HG03196 (cell line): Measurements from ENCODE around the gene GCNT2.
A peak's percentile ranks its signal among the peaks of the same experiment; 100 is the strongest.
"Not testable (repeated sequence)": the region's sequence is repeated elsewhere in the genome, so short reads cannot be mapped to it uniquely, and the experiment has no call there.

ENCODE experiments used
- ATAC-seq: cut with Tn5 transposase; IDR thresholded peaks from one replicate; pipeline ENCODE4 v1.9.1; 2021; ENCODE audit not compliant: unreplicated experiment

Gene GCNT2

DNA sequence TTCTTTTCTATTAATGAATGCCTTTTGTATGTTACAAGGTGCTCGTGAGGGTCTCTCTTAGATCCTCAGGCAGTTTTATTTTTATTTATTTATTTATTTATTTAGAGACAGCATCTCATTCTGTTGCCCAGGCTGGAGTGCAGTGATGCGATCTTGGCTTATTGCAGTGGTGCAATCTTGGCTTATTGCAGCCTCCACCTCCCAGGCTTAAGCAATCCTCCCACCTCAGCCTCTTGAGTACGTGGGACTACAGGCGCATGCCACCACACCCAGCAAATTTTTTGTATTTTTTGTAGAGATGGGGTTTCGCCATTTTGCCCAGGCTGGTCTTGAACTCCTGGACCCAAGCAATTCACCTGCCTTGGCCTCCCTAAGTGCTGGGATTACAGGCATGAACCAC, 79.5 kb downstream of the GCNT2 start:
- not testable (repeated sequence) for ATAC-seq

DNA sequence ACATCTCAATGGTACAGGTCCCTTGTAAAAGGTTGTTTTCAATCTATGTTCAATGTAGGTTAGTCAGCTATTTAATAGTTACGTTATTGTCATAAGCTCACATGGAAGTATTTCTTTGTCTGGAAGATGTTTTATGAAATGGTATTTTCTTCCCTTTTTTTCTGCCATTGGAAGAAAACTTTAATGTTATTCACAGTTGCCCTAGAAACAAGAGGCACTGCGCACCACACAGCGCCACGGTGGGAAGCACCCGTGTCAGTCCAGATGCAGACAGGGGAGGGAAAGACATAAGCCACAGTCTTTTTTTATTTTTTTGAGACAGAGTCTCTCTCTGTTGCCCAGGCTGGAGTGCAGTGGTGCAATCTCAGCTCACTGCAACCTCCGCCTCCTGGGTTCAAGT, 82.1 kb downstream of the GCNT2 start:
- ATAC-seq: no peak

DNA sequence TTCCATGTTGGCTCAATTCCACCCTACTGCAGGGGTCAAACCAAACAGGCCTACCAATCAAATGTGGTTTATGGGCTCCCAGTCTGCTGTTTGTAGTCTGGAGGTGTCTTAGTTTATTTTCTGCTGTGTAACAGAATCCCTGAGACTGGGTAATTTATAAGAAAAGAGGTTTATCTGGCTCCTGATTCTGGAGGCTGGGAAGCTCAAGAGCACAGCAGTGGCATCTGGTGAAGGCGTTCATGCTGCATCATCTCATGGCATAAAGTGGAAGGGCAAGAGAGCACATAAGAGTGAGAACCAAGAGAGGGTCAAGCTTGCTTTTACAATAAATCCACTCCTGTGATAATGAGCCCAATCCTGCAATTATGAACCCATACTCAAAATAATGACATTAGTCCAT, 87.9 kb downstream of the GCNT2 start:
- ATAC-seq: no peak

DNA sequence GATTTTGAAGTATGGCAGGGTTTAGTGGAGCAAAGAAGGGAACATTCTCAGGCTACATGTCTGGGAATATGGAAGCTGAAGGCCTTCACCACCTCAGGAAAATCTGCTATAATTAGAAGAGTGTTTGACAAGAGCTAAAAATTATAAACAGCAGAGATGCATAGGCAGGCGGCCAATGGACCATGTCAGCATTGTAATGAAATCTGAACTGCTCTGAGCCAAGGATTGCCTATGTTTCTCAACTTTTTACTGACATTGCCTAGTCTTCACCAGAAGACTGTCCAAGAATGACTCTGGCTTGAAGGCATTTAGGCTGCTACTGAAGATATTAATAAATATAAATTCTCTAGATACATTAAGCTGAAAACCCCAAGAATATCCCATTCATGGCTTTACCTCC, 89.1 kb downstream of the GCNT2 start:
- ATAC-seq: no peak

DNA sequence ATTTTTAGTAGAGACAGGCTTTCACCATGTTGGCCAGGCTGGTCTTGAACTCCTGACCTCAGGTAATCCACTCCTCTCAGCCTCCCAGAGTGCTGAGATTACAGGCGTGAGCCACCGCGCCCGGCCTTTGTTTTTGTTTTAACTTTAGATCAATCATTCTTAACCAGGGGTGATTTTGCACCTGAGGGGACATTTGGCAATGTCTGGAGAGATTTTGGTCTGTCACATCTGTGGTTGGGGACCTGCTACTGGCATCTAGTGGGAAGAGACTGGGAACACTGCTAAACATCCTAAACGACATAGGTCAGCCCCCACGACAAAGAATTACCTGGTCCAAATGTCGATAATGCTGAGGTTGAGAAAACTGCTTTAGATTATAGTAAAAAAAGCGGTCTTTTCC, 91.0 kb downstream of the GCNT2 start:
- no peak for ATAC-seq

DNA sequence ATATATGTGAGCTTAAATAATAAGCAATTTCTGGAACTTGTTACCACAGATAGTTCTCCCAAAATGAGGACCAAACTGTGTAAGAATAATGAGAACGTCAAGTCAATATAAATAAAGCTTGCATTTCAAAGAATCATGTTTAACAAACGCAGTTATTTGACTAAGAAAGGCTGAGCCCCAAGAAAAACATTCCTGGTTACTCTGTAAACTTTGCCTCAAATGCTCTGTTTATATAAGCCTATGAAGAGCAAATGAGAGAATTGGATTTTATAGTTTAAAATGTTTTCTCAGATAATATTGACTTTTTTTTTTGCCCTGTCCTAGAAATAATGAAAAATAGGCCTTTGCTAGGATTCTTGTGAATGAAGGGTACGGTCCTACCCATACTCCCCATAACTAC, 91.9 kb downstream of the GCNT2 start:
- ATAC-seq: no peak

DNA sequence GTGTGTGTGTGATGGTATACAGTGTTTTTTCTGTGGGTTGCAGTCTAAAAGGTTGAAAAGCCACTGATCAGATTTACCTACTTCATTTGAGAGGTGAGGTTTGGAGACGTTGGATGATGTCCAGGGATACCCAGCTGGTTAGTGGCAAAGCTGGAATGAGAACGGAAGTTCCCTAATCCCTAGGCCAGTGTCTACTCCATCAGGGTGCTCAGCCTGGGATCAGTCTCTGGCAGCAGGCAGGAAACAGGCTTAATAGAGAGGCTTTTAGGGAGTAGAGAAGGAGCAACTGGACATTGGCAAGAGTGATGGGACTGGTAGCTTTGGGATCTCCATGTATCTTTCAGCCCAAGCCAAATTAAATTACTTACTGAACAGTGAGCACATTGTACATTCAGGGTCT, 92.6 kb downstream of the GCNT2 start:
- ATAC-seq: no peak

DNA sequence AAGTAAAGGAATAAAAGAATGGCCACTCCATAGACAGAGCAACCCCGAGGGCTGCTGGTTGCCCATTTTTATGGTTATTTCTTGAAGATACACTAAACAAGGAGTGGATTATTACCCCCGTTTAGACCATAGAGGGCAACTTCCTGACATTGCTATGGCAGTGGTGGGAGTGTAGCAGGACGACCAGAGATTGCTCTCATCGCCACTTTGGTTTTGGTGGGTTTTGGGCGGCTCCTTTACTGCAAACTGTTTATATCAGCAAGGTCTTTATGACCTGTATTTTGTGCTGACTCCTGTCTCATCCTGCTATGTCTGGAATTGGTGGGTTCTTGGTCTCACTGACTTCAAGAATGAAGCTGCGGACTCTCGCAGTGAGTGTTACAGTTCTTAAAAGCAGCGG, 94.5 kb downstream of the GCNT2 start:
- no peak for ATAC-seq

DNA sequence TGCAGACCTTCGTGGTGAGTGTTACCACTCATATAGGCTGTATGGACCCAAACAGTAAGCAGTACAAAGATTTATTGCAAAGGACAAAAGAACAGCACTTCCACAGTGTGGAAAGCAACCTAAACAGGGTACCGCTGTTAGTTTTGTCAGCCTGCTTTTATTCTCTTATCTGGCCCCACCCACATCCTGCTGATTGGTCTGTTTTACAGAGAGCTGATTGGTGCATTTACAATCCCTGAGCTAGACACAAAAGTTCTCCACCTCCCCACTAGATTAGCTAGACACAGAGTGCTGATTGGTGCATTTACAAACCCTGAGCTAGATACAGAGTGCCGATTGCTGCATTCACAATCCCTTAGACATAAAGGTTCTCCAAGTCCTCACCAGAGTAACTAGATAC, 95.1 kb downstream of the GCNT2 start:
- not testable (repeated sequence) for ATAC-seq

DNA sequence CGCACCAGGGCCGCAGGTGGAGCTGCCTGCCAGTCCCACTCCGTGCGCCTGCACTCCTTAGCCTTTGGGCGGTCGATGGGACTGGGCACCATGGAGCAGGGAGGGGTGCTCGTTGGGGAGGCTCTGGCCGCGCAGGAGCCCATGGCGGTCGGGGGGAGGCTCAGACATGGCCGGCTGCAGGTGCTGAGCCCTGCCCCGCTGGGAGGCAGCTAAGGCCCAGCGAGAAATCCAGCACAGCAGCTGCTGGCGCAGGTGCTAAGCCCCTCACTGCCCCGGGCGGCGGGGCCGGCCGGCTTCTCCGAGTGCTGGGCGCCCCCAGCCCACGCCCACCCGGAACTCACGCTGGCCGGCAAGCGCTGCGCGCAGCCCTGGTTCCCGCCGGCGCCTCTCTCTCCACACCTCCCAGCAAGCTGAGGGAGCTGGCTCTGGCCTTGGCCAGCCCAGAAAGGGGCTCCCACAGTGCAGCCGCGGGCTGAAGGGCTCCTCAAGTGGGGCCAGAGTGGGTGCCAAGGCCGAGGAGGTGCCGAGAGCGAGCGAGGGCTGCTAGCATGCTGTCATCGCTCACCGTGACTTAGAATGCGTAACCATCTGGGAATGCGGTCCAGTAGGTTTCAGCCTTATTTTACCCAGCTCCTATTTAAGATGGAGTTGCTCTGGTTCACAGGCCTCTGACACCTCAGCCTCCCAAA, 96.0 kb downstream of the GCNT2 start:
- no peak for ATAC-seq

DNA sequence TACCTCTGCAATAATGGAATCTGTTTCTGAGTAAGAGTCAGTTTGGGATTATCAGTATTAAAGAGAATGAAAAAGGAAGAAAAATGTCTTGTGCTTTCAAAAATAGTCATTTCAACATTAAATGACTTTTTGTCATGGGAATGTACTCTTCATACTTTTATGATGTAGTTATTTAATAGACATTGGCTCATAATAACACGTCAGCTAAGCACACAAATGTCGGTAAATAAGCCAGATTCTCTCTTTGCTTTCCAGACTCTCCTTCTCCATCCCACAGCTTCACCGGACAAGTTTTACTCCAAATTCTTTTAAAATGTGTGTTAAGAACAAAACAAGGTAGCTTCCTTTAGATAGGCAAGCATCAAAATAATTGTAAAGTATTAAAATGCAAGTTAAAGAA, 97.3 kb downstream of the GCNT2 start:
- no peak for ATAC-seq

DNA sequence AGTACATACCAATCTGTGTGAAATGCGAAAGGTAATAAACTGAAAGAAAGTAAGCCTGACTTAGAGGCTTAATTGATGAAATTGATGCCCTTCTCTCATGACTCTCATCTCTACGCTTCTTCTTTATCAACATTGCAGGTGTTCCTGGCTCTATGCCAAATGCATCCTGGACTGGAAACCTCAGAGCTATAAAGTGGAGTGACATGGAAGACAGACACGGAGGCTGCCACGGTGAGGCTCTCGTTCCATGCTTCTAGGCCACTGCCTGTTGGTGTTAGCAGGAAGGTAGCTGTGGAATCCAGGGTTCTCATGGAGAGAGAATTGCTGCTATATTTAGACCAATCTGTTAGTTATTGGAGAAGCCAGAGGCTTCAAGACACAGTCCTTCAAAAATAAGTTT, 100.1 kb downstream of the GCNT2 start:
- no peak for ATAC-seq

DNA sequence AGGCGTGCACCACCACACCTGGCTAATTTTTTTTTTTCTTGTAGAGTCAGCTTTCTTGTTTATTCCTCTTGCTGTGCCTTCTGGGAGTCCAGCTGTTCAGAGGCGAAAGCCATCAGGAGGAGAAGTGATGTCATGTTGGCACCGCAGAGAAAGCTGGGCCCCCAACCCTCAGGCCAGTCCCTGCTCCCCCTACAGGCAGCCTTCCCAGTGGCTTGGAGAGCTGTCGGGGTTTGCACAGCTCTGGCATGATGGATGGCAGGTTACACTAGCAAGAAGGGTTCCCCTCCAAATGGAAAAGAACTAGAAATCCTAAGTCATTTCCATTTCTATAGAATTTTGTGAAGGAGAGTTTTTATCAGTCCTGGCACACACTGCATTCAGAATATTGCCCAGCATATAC, 100.7 kb downstream of the GCNT2 start:
- ATAC-seq: no peak

DNA sequence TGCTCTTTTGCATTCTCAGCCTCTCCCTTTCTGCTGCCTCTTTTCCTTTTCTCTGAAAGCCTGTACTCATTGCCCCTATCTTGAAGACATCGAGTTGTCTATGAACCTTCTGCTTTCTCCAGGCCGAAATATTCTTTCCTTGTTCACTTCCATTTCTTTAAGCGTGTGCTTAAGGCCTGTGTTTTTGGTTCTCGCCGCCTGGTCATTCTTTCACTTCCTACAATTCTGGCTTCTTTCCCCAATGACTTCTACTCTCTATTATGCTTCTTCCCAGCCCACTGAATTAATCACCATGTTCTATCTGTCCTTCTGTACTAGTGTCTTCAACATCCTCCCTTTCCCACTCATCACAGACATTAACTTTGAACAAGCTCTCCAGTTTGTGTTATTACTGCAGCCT, 103.7 kb downstream of the GCNT2 start:
- ATAC-seq: no peak

DNA sequence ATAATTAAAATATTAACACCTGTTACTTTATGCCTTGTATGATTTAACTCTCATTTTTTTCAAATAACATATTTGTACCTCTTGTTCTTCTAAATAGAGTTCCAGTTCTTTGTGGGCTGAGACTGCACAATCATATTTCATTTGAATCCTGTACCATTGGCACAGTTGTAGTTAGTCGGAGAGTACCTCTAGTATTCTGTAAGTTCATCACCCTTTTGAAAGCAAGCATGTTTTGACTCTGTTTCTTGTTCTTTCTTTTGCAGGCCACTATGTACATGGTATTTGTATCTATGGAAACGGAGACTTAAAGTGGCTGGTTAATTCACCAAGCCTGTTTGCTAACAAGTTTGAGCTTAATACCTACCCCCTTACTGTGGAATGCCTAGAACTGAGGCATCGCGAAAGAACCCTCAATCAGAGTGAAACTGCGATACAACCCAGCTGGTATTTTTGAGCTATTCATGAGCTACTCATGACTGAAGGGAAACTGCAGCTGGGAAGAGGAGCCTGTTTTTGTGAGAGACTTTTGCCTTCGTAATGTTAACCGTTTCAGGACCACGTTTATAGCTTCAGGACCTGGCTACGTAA, 105.1 kb downstream of the GCNT2 start:
- ATAC-seq: no peak

DNA sequence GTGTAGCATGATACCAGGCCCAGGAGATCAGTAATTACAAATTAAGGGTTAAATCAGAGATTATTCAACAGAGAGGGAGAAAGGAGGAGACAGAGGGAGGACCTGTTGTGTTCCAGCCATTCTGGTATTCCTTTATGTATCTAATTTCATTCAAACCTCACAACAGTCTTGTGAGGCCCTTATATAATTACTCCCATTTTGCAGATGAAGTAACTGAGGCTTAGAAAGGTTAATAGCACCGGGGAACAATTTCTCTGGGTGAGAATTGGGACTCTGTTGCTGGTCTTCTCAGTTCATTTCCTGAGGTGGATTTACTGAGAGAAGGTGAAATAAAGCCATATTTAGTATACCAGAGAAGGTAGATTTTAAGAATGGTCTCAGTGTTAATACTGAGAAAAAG, 106.6 kb downstream of the GCNT2 start:
- no peak for ATAC-seq

DNA sequence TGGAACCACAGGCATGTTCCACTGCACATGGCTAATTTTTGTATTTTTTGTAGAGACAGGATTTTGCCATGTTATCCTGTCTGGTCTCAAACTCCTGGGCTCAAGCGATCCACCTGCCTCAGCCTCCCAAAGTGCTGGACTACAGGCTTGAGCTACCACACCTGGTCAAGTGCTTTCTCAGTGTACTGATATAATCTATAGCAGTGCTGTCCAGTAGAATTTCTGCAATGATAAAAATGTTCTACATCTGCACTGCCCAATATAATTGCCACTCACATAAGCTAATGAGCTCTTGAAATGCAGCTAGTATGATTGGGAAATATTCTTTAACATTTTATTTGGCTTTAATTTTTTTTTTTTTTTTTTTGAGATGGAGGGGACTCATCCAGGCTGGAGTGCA, 109.0 kb downstream of the GCNT2 start:
- no peak for ATAC-seq

DNA sequence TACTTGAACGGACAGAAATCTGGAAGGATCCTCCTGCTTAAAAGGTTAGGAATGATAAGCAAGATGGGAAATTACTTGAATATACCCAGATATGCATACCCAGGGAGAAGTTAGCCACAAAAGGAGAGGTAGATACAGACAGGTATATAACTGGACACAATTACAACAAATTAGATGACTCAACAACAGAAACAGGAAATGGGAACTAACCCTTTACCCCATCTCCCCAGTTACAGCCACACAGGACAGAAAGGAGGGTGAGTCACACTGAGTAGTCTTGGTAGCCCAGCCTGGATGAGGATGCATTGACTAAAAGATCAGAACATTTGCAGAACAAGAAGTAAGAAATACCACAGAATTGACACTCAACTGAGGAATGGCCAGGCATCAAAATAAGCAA, 112.1 kb downstream of the GCNT2 start:
- peak; percentile 90 for ATAC-seq

DNA sequence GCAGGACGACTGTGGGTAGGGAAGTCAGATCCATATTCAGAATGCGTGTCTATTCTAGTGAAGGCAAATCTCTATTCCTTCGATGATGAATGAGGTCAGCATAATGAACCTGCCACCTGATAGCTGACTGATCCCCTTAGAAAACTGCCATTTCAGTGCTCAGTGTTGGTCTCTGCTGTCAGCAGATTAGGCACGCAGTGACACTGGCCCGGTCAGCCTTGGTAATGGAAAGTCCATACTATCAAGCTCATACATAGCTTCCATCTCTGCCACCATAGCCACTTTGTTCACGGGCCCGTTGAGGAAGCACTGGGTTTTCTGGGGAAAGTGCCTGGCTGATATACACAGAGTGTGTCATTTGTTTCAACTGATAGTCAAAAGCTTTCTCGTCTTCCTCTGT, 119.3 kb downstream of the GCNT2 start:
- no peak for ATAC-seq

DNA sequence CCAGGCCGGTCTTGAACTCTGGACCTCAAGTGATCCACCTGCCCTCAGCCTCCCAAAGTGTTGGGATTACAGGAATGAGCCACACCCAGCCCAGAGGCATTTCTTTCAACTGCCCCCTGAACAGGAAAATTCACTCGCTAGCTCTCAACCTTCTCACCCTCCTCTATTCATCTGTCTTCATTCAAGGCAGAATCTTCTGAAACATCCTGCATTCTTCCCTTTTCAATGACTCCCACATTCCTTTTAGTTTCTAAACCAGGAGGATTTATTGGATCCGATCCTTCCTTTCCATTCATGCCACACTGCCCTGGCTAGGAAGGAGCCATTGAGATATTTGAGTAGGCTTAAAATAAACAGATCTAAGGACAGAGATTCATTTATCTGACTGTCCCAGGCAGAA, 120.4 kb downstream of the GCNT2 start:
- ATAC-seq: no peak

DNA sequence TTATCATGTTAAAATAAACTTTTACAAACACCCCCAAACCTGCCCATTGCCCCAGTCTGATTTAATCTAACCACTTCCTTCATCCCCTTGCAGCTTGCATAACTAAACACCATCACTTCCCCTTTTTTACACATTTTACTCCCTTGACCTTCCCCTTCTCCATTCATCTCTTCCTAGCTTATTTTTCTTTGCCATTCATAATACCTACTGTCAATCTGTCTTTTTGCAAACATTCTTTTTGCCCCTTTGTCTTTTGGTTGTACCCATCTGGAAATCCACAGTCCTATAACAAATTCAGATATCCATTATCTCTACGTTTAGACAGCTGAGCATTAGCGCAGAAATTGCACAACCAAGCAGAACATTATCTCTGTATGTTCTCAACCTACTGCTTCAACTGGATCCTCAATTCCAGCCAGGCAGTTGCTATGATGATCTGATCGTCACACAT, 122.1 kb downstream of the GCNT2 start:
- no peak for ATAC-seq

DNA sequence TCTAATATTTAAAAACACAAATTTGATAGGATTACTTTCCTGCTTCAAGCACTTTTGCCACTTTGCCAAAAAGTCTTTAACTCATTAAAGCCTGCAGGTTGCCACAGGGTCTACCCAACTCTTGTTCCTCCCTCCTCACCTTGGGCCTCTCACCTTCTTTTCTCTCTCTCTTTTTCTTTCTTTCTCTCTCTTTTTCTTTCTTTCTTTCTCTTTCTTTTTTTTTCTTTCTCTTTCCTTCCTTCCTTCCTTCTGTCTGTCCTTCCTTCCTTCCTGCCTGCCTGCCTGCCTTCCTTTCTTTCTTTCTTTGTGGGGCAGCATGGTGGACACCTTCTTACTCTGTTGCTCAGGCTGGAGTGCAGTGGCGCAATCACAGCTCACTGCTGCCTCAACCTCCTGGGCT, 123.1 kb downstream of the GCNT2 start:
- no peak for ATAC-seq

DNA sequence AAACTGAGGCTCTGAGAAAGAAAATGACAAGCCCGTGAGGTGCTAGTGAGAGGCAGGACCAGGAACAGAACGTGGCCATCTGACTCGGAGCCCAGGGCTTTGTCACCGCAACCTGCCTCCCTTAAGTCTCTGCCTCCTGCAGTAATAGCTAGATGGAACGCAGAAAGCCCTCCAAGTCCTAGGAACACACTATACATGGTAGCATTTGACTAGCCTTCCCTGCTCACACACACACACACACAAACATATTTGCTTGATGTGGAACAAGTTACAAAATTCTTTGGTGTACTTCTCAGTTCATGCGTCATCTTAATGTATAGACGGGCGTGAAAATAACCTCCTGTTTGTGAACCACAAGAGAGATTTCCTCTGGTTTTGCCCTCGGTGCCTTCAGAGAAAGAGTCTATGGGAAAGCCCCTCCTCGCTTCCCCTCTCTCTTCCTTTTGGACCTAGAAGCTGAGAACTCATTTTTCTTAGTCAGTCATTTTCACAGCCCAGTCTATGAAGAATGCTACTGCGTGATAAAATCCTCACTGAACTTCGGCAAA, 134.4 kb downstream of the GCNT2 start:
- ATAC-seq: no peak
